ENCODE data around the gene POC1A. TPM values are rescaled to one million over a fixed set of nuclear protein-coding genes. Genes with fewer than 3 reads are reported as not detected.

The POC1A gene
- total RNA-seq, 1 experiment from 2014 or later, result 25.7 TPM

GRCh38 chr3:52069855-52070254 is 84.4 kb downstream of the POC1A start:
- Histone ChIP-seq H3K4me1 (ENCODE audit: control insufficient read depth, insufficient read depth, low read length) (no peaks in the 10 kb centered on the region), H3K27ac (ENCODE audit: low read length) (no peak overlapping the region), H3K4me3 (ENCODE audit: low read depth in 2 of 2, low read length in 2 of 2) (no peak overlapping the region), H3K9me3 (ENCODE audit: control insufficient read depth, insufficient read depth, low read depth, low read length) (no peaks in the 10 kb centered on the region), H3K27me3 (ENCODE audit: control insufficient read depth, insufficient read depth, low read length) (no peaks in the 10 kb centered on the region), H3K36me3 (ENCODE audit: control insufficient read depth, insufficient read depth, low read length) (no peaks in the 10 kb centered on the region)
- no TSS peak for BruUV-seq (replicated peaks)
- no peak for TF ChIP-seq SIN3A (IDR thresholded peaks at IDR 0.05; ENCODE audit: borderline replicate concordance, insufficient read depth, low read depth, low read length)
- TF ChIP-seq, protein P1, sequence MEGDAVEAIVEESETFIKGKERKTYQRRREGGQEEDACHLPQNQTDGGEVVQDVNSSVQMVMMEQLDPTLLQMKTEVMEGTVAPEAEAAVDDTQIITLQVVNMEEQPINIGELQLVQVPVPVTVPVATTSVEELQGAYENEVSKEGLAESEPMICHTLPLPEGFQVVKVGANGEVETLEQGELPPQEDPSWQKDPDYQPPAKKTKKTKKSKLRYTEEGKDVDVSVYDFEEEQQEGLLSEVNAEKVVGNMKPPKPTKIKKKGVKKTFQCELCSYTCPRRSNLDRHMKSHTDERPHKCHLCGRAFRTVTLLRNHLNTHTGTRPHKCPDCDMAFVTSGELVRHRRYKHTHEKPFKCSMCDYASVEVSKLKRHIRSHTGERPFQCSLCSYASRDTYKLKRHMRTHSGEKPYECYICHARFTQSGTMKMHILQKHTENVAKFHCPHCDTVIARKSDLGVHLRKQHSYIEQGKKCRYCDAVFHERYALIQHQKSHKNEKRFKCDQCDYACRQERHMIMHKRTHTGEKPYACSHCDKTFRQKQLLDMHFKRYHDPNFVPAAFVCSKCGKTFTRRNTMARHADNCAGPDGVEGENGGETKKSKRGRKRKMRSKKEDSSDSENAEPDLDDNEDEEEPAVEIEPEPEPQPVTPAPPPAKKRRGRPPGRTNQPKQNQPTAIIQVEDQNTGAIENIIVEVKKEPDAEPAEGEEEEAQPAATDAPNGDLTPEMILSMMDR (IDR thresholded peaks at IDR 0.05), result no peak
- TF ChIP-seq POLR2AphosphoS5 (IDR thresholded peaks at IDR 0.05; ENCODE audit: low read depth, low read length), result no peak
- TF ChIP-seq, protein P2, sequence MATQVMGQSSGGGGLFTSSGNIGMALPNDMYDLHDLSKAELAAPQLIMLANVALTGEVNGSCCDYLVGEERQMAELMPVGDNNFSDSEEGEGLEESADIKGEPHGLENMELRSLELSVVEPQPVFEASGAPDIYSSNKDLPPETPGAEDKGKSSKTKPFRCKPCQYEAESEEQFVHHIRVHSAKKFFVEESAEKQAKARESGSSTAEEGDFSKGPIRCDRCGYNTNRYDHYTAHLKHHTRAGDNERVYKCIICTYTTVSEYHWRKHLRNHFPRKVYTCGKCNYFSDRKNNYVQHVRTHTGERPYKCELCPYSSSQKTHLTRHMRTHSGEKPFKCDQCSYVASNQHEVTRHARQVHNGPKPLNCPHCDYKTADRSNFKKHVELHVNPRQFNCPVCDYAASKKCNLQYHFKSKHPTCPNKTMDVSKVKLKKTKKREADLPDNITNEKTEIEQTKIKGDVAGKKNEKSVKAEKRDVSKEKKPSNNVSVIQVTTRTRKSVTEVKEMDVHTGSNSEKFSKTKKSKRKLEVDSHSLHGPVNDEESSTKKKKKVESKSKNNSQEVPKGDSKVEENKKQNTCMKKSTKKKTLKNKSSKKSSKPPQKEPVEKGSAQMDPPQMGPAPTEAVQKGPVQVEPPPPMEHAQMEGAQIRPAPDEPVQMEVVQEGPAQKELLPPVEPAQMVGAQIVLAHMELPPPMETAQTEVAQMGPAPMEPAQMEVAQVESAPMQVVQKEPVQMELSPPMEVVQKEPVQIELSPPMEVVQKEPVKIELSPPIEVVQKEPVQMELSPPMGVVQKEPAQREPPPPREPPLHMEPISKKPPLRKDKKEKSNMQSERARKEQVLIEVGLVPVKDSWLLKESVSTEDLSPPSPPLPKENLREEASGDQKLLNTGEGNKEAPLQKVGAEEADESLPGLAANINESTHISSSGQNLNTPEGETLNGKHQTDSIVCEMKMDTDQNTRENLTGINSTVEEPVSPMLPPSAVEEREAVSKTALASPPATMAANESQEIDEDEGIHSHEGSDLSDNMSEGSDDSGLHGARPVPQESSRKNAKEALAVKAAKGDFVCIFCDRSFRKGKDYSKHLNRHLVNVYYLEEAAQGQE (IDR thresholded peaks at IDR 0.05; ENCODE audit: insufficient read depth in 1 of 2, low read depth in 2 of 2, low read length in 1 of 2), result no peak
- no peak for TF ChIP-seq TCF7L2 (IDR thresholded peaks at IDR 0.05; ENCODE audit: low read depth, low read length)
- CTCF ChIA-PET, result no interaction called here
- ATAC-seq, result no peak
- POLR2A ChIA-PET, result no interaction called here
- in situ Hi-C loops (cut with HindIII; ENCODE audit: low pct_unique_long_range_greater_than_20kb, low sequenced_read_pairs) (no loop called here), intact Hi-C loops (cut with micrococcal nuclease; ENCODE audit: unreplicated experiment) (no loop called here)
- no peak for DNase-seq (ENCODE audit: low read depth, low spot score)

- CTCF ChIA-PET, result no interaction called here
- POLR2A ChIA-PET, result no interaction called here
- H3K27ac ChIP-seq (ENCODE audit: low read length), result no peak overlapping the region
- no peaks in the 10 kb centered on the region for H3K36me3 ChIP-seq (ENCODE audit: control insufficient read depth, insufficient read depth, low read length)
- TF ChIP-seq, protein P2 (IDR thresholded peaks at IDR 0.05; ENCODE audit: insufficient read depth in 1 of 2, low read depth in 2 of 2, low read length in 1 of 2), result no peak
- TF ChIP-seq POLR2AphosphoS5 (IDR thresholded peaks at IDR 0.05; ENCODE audit: low read depth, low read length) (no peak), SIN3A (IDR thresholded peaks at IDR 0.05; ENCODE audit: borderline replicate concordance, insufficient read depth, low read depth, low read length) (no peak), TCF7L2 (IDR thresholded peaks at IDR 0.05; ENCODE audit: low read depth, low read length) (no peak)
- TF ChIP-seq, protein P1 (IDR thresholded peaks at IDR 0.05), result no peak
- no peaks in the 10 kb centered on the region for H3K27me3 ChIP-seq (ENCODE audit: control insufficient read depth, insufficient read depth, low read length)
- no peaks in the 10 kb centered on the region for H3K4me1 ChIP-seq (ENCODE audit: control insufficient read depth, insufficient read depth, low read length)
- H3K4me3 ChIP-seq (ENCODE audit: low read depth in 2 of 2, low read length in 2 of 2), result no peak overlapping the region
- H3K9me3 ChIP-seq (ENCODE audit: control insufficient read depth, insufficient read depth, low read depth, low read length), result no peaks in the 10 kb centered on the region
- ATAC-seq, result no peak
- intact Hi-C loops (cut with micrococcal nuclease; ENCODE audit: unreplicated experiment), result no loop called here
- in situ Hi-C loops (cut with HindIII; ENCODE audit: low pct_unique_long_range_greater_than_20kb, low sequenced_read_pairs), result no loop called here
- no peak for DNase-seq (ENCODE audit: low read depth, low spot score)
- BruUV-seq (replicated peaks), result no TSS peak
These were observed 85.1 kb downstream of the POC1A start for GRCh38 chr3:52069135-52069534.

All from Panc1 (cell line).